Transverse colon (tissue), 4 donors: ENCODE data around the gene EIF3J. TPM values are rescaled to one million over a fixed set of nuclear protein-coding genes. Genes with fewer than 3 reads are reported as not detected.
A peak's percentile ranks its signal among the peaks of the same experiment; 100 is the strongest.

Experiments
- DNase-seq: peaks from one replicate; pipeline ENCODE4 v3.0.0-alpha.2; 2019
- H3K27ac ChIP-seq, 4 donors: fragments of 200-600 bp; sonication (generic); 2 replicates each; pipeline ENCODE4 v1.5.1; 2016 to 2018; ENCODE audit warnings: inconsistent platforms in 4 of 4
- H3K27me3 ChIP-seq: fragments of 200-600 bp; sonication (generic); 2 replicates; pipeline ENCODE4 v1.5.1; 2017; ENCODE audit warnings: inconsistent platforms
- H3K36me3 ChIP-seq, 4 donors: fragments of 200-600 bp; sonication (generic); 2 replicates each; pipeline ENCODE4 v1.5.1; 2017 to 2019; ENCODE audit warnings: inconsistent platforms in 4 of 4
- H3K4me1 ChIP-seq, 4 donors: fragments of 200-600 bp; sonication (generic); 2 replicates each; pipeline ENCODE4 v1.5.1; 2017 to 2020; ENCODE audit warnings: inconsistent platforms in 4 of 4
- H3K4me3 ChIP-seq, 4 donors: fragments of 200-600 bp; sonication (generic); 1 replicate in 1 of 4; 2 replicates in 3 of 4; pipeline versions ENCODE4 v1.5.1 to v1.6.1; 2017 to 2019; ENCODE audit warnings: inconsistent platforms in 4 of 4
- H3K9me3 ChIP-seq, 2 donors: fragments of 200-600 bp; sonication (generic); 2 replicates each; pipeline ENCODE4 v1.5.1; 2017 to 2019; ENCODE audit warnings: inconsistent platforms in 2 of 2
- CTCF ChIP-seq, 5 experiments: fragments of 200-600 bp in 3 of 5; fragments of 450-650 bp in 2 of 5; sonication (generic) in 3 of 5; IDR thresholded peaks; 1 replicate in 2 of 5; 2 replicates in 3 of 5; pipeline ENCODE4 v1.5.1; 2016 to 2017; ENCODE audit warnings: antibody characterized with exemption in 5 of 5, inconsistent platforms in 3 of 5, mild to moderate bottlenecking in 2 of 5, moderate library complexity in 1 of 5
- EP300 ChIP-seq: sonication (generic); formaldehyde crosslinking; IDR thresholded peaks from one replicate; pipeline ENCODE4 v1.6.1; 2017; ENCODE audit warnings: antibody characterized with exemption, low read depth
- POLR2A ChIP-seq: fragments of 450-650 bp; IDR thresholded peaks from one replicate; pipeline ENCODE4 v1.6.1; 2016; ENCODE audit warnings: antibody characterized with exemption, mild to moderate bottlenecking, moderate library complexity
- POLR2AphosphoS5 ChIP-seq, 3 donors: sonication (generic); formaldehyde crosslinking; IDR thresholded peaks; one replicate each; pipeline ENCODE4 v1.6.1; 2016; ENCODE audit warnings: antibody characterized with exemption in 3 of 3
- WGBS, 2 donors: methylation state at CpG; one replicate each; pipeline ENCODE4 v1.1.5; 2018; ENCODE audit warnings: low coverage in 1 of 2; 5-methylcytosine and 5-hydroxymethylcytosine counted together
- in situ Hi-C, 4 donors: fragments of 200-750 bp; cut with MboI; loops; one replicate each; pipeline versions ENCODE4 v1.15.0 to v1.15.1; 2017; ENCODE audit warnings: low sequenced_read_pairs in 3 of 4, low pct_ligation_motif_present in 1 of 4, low pct_unique_long_range_greater_than_20kb in 1 of 4
- intact Hi-C: fragments of 100-400 bp; cut with DNase I; formaldehyde crosslinking; loops from one replicate; pipeline ENCODE4 v1.15.1; 2023; ENCODE audit warnings: low total_unique reads
- total RNA-seq, 4 donors: library from RNA; depleted of rRNA; stranded (reverse); fragments of >200 nt; gene quantifications; one replicate each; pipeline ENCODE4 v1.1.0, GENCODE V29; 2016

EIF3J gene
- total RNA-seq, 4 donors from 2014 or later: 27.7 to 55.6 (median 42.2) TPM

- TF ChIP-seq CTCF (IDR thresholded peaks at IDR 0.05) (no peak), EP300 (no peak), POLR2AphosphoS5 (IDR thresholded peaks at IDR 0.05) (no peak), POLR2A (no peak)
- DNase-seq: no peak
- Histone ChIP-seq H3K36me3 (peaks cover 0 to 33% (median 14%) of the 10 kb centered on the region in 4 donors), H3K4me1 (peaks cover 0 to 17% (median 8%) of the 10 kb centered on the region in 4 donors), H3K27me3 (no peaks in the 10 kb centered on the region), H3K4me3 (no peak overlapping the region), H3K9me3 (no peaks in the 10 kb centered on the region), H3K27ac (no peak overlapping the region)
- in situ Hi-C loops (no loop called here), intact Hi-C loops (no loop called here)
- 91 to 100% methylated on average over 5 to 8 of the region's 8 CpGs for WGBS, 2 donors
Measured at GRCh38 chr15:44495562-44495961, 41.4 kb upstream of the EIF3J start.

GRCh38 chr15:44500555-44500954 is 36.4 kb upstream of the EIF3J start:
- Histone ChIP-seq H3K27me3 (no peaks in the 10 kb centered on the region), H3K4me1 (no peaks in the 10 kb centered on the region), H3K36me3 (peaks cover 0 to 51% (median 19%) of the 10 kb centered on the region in 4 donors), H3K4me3 (no peak overlapping the region), H3K27ac (no peak overlapping the region), H3K9me3 (no peaks in the 10 kb centered on the region)
- intact Hi-C loops: no loop called here
- no peak for TF ChIP-seq POLR2AphosphoS5 (IDR thresholded peaks at IDR 0.05)
- no peak for TF ChIP-seq CTCF (IDR thresholded peaks at IDR 0.05)
- no peak for DNase-seq
- in situ Hi-C loops: no loop called here
- WGBS, 2 donors: 65 to 73% methylated on average over 3 of the region's 3 CpGs

GRCh38 chr15:44501768-44502366 is 35.1 kb upstream of the EIF3J start:
- no peak for TF ChIP-seq POLR2AphosphoS5 (IDR thresholded peaks at IDR 0.05)
- peak; percentile 50 to 59 (median 50) for TF ChIP-seq CTCF (IDR thresholded peaks at IDR 0.05)
- no peak for DNase-seq
- Histone ChIP-seq H3K27me3 (no peaks in the 10 kb centered on the region), H3K9me3 (no peaks in the 10 kb centered on the region), H3K36me3 (peaks cover 0 to 42% (median 16%) of the 10 kb centered on the region in 4 donors), H3K27ac (no peak overlapping the region), H3K4me3 (no peak overlapping the region), H3K4me1 (no peaks in the 10 kb centered on the region)
- in situ Hi-C loops (no loop called here), intact Hi-C loops (no loop called here)
- 61 to 78% methylated on average over 3 of the region's 3 CpGs for WGBS, 2 donors

GRCh38 chr15:44516436-44516835 is 20.5 kb upstream of the EIF3J start:
- Histone ChIP-seq H3K36me3 (peaks cover 0 to 31% (median 7%) of the 10 kb centered on the region in 4 donors), H3K9me3 (no peaks in the 10 kb centered on the region), H3K4me1 (no peaks in the 10 kb centered on the region), H3K4me3 (no peak overlapping the region), H3K27me3 (no peaks in the 10 kb centered on the region), H3K27ac (no peak overlapping the region)
- intact Hi-C loops (no loop called here), in situ Hi-C loops (no loop called here)
- TF ChIP-seq POLR2AphosphoS5 (IDR thresholded peaks at IDR 0.05): no peak
- no peak for DNase-seq

- H3K27me3 ChIP-seq: no peaks in the 10 kb centered on the region
- H3K4me3 ChIP-seq: no peak overlapping the region
- TF ChIP-seq EP300 (no peak), CTCF (IDR thresholded peaks at IDR 0.05) (no peak), POLR2AphosphoS5 (IDR thresholded peaks at IDR 0.05) (no peak), POLR2A (no peak)
- 73 to 86% methylated on average over 5 to 6 of the region's 6 CpGs for WGBS, 2 donors
- peaks cover 0 to 40% (median 11%) of the 10 kb centered on the region in 4 donors for H3K36me3 ChIP-seq
- DNase-seq: no peak
- H3K9me3 ChIP-seq: no peaks in the 10 kb centered on the region
- H3K27ac ChIP-seq: no peak overlapping the region
- intact Hi-C loops: no loop called here
- H3K4me1 ChIP-seq: no peaks in the 10 kb centered on the region
- in situ Hi-C loops: no loop called here
Measured at GRCh38 chr15:44519537-44519936, 17.4 kb upstream of the EIF3J start.
